Mesenchymal stem cell (in vitro differentiated cells and primary cell): ENCODE results near the gene GSPT1. TPM values are rescaled to one million over a fixed set of nuclear protein-coding genes. Genes with fewer than 3 reads are reported as not detected.
A peak's percentile ranks its signal among the peaks of the same experiment; 100 is the strongest.
"Not testable (repeated sequence)": the region's sequence is repeated elsewhere in the genome, so short reads cannot be mapped to it uniquely, and the experiment has no call there.

ENCODE experiments used
- DNase-seq: peaks from one replicate; pipeline ENCODE4 v3.0.0-alpha.2; 2013
- H2AFZ ChIP-seq: one replicate; pipeline ENCODE4 v1.6.1; 2013; ENCODE audit warnings: low read depth, mild to moderate bottlenecking, control low read depth, inconsistent platforms, low read length, moderate library complexity
- H2AK5ac ChIP-seq: 2 replicates; pipeline ENCODE4 v1.6.1; 2013; ENCODE audit warnings: low read length, moderate library complexity, mild to moderate bottlenecking, inconsistent platforms; ENCODE audit not compliant: severe bottlenecking
- H2BK120ac ChIP-seq: one replicate; pipeline ENCODE4 v1.6.1; 2013; ENCODE audit warnings: low read depth, mild to moderate bottlenecking, inconsistent platforms, low read length, moderate library complexity
- H2BK12ac ChIP-seq, 2 experiments: one replicate each; pipeline ENCODE4 v1.6.1; 2013; ENCODE audit warnings: inconsistent platforms in 2 of 2, low read length in 2 of 2, mild to moderate bottlenecking in 2 of 2, moderate library complexity in 2 of 2, control low read depth in 1 of 2
- H2BK15ac ChIP-seq: one replicate; pipeline ENCODE4 v1.6.1; 2013; ENCODE audit warnings: mild to moderate bottlenecking, low read depth, inconsistent platforms; ENCODE audit not compliant: poor library complexity, severe bottlenecking
- H2BK5ac ChIP-seq: 2 replicates; pipeline ENCODE4 v1.6.1; 2013; ENCODE audit warnings: low read depth, mild to moderate bottlenecking, low read length, control low read depth, inconsistent platforms; ENCODE audit not compliant: poor library complexity, severe bottlenecking
- H3K14ac ChIP-seq, 2 experiments: one replicate each; pipeline ENCODE4 v1.6.1; 2013; ENCODE audit warnings: inconsistent platforms in 2 of 2, low read length in 2 of 2, control low read depth in 1 of 2, mild to moderate bottlenecking in 1 of 2, moderate library complexity in 1 of 2
- H3K18ac ChIP-seq, 2 experiments: one replicate each; pipeline ENCODE4 v1.6.1; 2013; ENCODE audit warnings: inconsistent platforms in 2 of 2, low read length in 2 of 2, control low read depth in 1 of 2, low read depth in 1 of 2, mild to moderate bottlenecking in 1 of 2
- H3K23ac ChIP-seq, 2 experiments: one replicate each; pipeline ENCODE4 v1.6.1; 2013; ENCODE audit warnings: inconsistent platforms in 2 of 2, low read length in 2 of 2, mild to moderate bottlenecking in 2 of 2, moderate library complexity in 2 of 2, control low read depth in 1 of 2
- H3K27ac ChIP-seq: 2 replicates; pipeline ENCODE4 v1.5.1; 2013; ENCODE audit warnings: mild to moderate bottlenecking, moderate library complexity, low read length, control low read depth, inconsistent platforms; ENCODE audit not compliant: poor library complexity, severe bottlenecking
- H3K27me3 ChIP-seq, 2 experiments: 2 replicates each; pipeline versions ENCODE4 v1.6.1 to v1.7.0; 2013; ENCODE audit warnings: low read length in 2 of 2, mild to moderate bottlenecking in 2 of 2, moderate library complexity in 2 of 2, control low read depth in 1 of 2, inconsistent platforms in 1 of 2; ENCODE audit not compliant: control insufficient read depth in 1 of 2, insufficient read depth in 1 of 2
- H3K36me3 ChIP-seq, 2 experiments: 2 replicates each; pipeline versions ENCODE4 v1.6.1 to v1.7.0; 2013; ENCODE audit warnings: low read length in 2 of 2, control low read depth in 1 of 2, inconsistent platforms in 1 of 2, low read depth in 1 of 2, mild to moderate bottlenecking in 1 of 2; ENCODE audit not compliant: insufficient read depth in 2 of 2, control insufficient read depth in 1 of 2
- H3K4ac ChIP-seq, 2 experiments: one replicate each; pipeline ENCODE4 v1.6.1; 2013; ENCODE audit warnings: inconsistent platforms in 2 of 2, low read length in 2 of 2, mild to moderate bottlenecking in 2 of 2, moderate library complexity in 2 of 2, control low read depth in 1 of 2, low read depth in 1 of 2
- H3K4me1 ChIP-seq: 2 replicates; pipeline ENCODE4 v1.6.1; 2013; ENCODE audit warnings: low read depth, low read length, control low read depth; ENCODE audit not compliant: control insufficient read depth, insufficient read depth
- H3K4me2 ChIP-seq: 2 replicates; pipeline ENCODE4 v1.6.1; 2013; ENCODE audit warnings: low read length, mild to moderate bottlenecking, inconsistent platforms; ENCODE audit not compliant: poor library complexity, severe bottlenecking
- H3K4me3 ChIP-seq, 2 experiments: 2 replicates each; pipeline versions ENCODE4 v1.5.1 to v1.7.0; 2013; ENCODE audit warnings: low read length in 2 of 2, mild to moderate bottlenecking in 2 of 2, control low read depth in 1 of 2, low read depth in 1 of 2; ENCODE audit not compliant: insufficient read depth in 1 of 2
- H3K79me1 ChIP-seq: replicated peaks from 2 replicates; pipeline ENCODE4 v1.6.1; 2013; ENCODE audit warnings: mild to moderate bottlenecking, control low read depth, low read length, inconsistent platforms; ENCODE audit not compliant: poor library complexity, severe bottlenecking
- H3K9ac ChIP-seq: 2 replicates; pipeline ENCODE4 v1.7.0; 2013; ENCODE audit warnings: mild to moderate bottlenecking, low read length, moderate library complexity
- H3K9me3 ChIP-seq: 2 replicates; pipeline ENCODE4 v1.7.0; 2013; ENCODE audit warnings: mild to moderate bottlenecking, low read length; ENCODE audit not compliant: control insufficient read depth
- H4K8ac ChIP-seq: one replicate; pipeline ENCODE4 v1.6.1; 2013; ENCODE audit warnings: inconsistent platforms, mild to moderate bottlenecking, low read length, moderate library complexity
- H4K91ac ChIP-seq: one replicate; pipeline ENCODE4 v1.6.1; 2013; ENCODE audit warnings: mild to moderate bottlenecking, low read length, inconsistent platforms
- WGBS: methylation state at CpG from one replicate; pipeline ENCODE4 v1.1.7; 2013; ENCODE audit warnings: mixed read lengths; 5-methylcytosine and 5-hydroxymethylcytosine counted together
- polyA plus RNA-seq, 2 experiments: library from polyadenylated mRNA; stranded (reverse); fragments of 200-250 nt; gene quantifications; one replicate each; pipeline ENCODE4 v1.2.3, GENCODE V29; 2013

GSPT1 gene
- 94.6 TPM for polyA plus RNA-seq (2013, experiment 1 of 2)
- polyA plus RNA-seq (2013, experiment 2 of 2) = 92.6 TPM

GRCh38 chr16:11915644-11916523 lies at the start of gene GSPT1:
TSS of gene GSPT1 (minus strand) at chr16:11915956. CDS start at chr16:11915720, 236 bp downstream.
- Histone ChIP-seq H3K4me1 (peaks cover 1% of the 10 kb centered on the region), H2AFZ (peak within 1 kb of the TSS; percentile 92)
- WGBS = 2% methylated on average over 70 of the region's 84 CpGs

DNA sequence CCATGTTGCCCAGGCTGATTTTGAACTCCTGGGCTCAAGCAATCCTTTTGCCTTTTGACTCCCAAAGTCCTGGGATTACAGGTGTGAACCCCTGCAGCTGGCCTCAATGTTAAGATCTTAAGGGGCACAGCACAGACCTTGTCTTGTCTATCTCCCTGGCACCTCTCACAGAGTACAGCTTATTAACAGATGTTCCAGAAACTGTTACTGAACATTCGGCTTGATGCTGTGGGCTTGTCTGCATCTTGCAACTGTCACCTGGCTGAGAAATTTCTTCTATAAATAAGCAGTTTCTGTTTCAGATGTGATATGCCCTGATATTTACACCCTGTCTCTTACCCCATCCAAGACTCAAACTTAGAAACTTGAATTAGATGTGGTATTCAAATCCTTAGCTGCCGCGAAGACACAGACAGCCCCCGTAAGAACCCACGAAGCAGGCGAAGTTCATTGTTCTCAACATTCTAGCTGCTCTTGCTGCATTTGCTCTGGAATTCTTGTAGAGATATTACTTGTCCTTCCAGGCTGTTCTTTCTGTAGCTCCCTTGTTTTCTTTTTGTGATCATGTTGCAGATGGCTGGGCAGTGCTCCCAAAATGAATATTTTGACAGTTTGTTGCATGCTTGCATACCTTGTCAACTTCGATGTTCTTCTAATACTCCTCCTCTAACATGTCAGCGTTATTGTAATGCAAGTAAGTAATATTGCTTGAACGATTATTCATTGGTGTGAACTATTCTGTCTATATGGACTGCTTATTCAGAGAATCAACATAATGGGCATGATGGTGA lies 49.2 kb upstream of the GSPT1 start, which contains the start of gene TNFRSF17:
Gene TNFRSF17, plus strand, starts transcription at position 450 of the 791 bp plus-strand sequence. Its CDS starts 115 bp downstream, at position 565.
- Histone ChIP-seq H3K23ac (no peak within 1 kb of the TSS), H3K14ac (no peak within 1 kb of the TSS), H3K4me3 (no peak within 1 kb of the TSS), H3K27ac (no peak within 1 kb of the TSS), H3K27me3 (peaks cover 0 to 5% of the 10 kb centered on the region in 2 experiments), H2BK15ac (no peak within 1 kb of the TSS), H2AFZ (no peak within 1 kb of the TSS), H3K4me1 (no peaks in the 10 kb centered on the region), H3K9ac (no peak within 1 kb of the TSS), H3K4ac (no peak within 1 kb of the TSS), H2AK5ac (no peak within 1 kb of the TSS), H3K79me1 (no peaks in the 10 kb centered on the region), H2BK5ac (no peak within 1 kb of the TSS), H4K8ac (no peak within 1 kb of the TSS), H4K91ac (no peak within 1 kb of the TSS), H3K9me3 (no peaks in the 10 kb centered on the region), H3K4me2 (no peak within 1 kb of the TSS), H3K36me3 (no peaks in the 10 kb centered on the region), H2BK12ac (no peak within 1 kb of the TSS), H3K18ac (no peak within 1 kb of the TSS), H2BK120ac (no peak within 1 kb of the TSS)
- no peak for DNase-seq
- WGBS = 85% methylated on average over 9 of the region's 9 CpGs

More at GRCh38 chr16:11915644-11916523, at the start of gene GSPT1:
- Histone ChIP-seq H3K27ac (peak within 1 kb of the TSS; percentile 82), H3K4ac (peak within 1 kb of the TSS; percentile 51 to 98), H3K9me3 (no peaks in the 10 kb centered on the region), H2BK5ac (peak within 1 kb of the TSS; percentile 89), H4K8ac (peak within 1 kb of the TSS; percentile 85), H3K27me3 (peaks cover 0 to 8% of the 10 kb centered on the region in 2 experiments), H4K91ac (peak within 1 kb of the TSS; percentile 93), H3K23ac (peak within 1 kb of the TSS; percentile 79 to 92), H3K36me3 (no peaks in the 10 kb centered on the region), H2BK15ac (peak within 1 kb of the TSS; percentile 80), H3K4me3 (peak within 1 kb of the TSS; percentile 93 to 99), H3K4me2 (peak within 1 kb of the TSS; percentile 87), H2AK5ac (peak within 1 kb of the TSS; percentile 52), H2BK12ac (peak within 1 kb of the TSS in 1 of 2 experiments; percentile 60), H2BK120ac (peak within 1 kb of the TSS; percentile 79), H3K18ac (peak within 1 kb of the TSS; percentile 95 to 100), H3K14ac (peak within 1 kb of the TSS in 1 of 2 experiments; percentile 96), H3K79me1 (no peaks in the 10 kb centered on the region), H3K9ac (peak within 1 kb of the TSS; percentile 94)
- DNase-seq = peak; percentile 99

- H3K36me3 ChIP-seq = no peaks in the 10 kb centered on the region
- peaks cover 3% of the 10 kb centered on the region for H3K4me1 ChIP-seq
- H3K27me3 ChIP-seq = peaks cover 0 to 5% of the 10 kb centered on the region in 2 experiments
- DNase-seq = no peak
- no peaks in the 10 kb centered on the region for H3K9me3 ChIP-seq
- no peak overlapping the region for H3K4me3 ChIP-seq
- H2BK120ac ChIP-seq = no peak overlapping the region
- H3K4ac ChIP-seq = no peak overlapping the region
- H4K8ac ChIP-seq = no peak overlapping the region
- no peak overlapping the region for H3K4me2 ChIP-seq
- H4K91ac ChIP-seq = no peak overlapping the region
- no peak overlapping the region for H2BK15ac ChIP-seq
- no peaks in the 10 kb centered on the region for H3K79me1 ChIP-seq
- no peak overlapping the region for H2BK12ac ChIP-seq
- 92% methylated on average over 5 of the region's 6 CpGs for WGBS
- H3K23ac ChIP-seq = no peak overlapping the region
- no peak overlapping the region for H3K14ac ChIP-seq
- H2AFZ ChIP-seq = no peak overlapping the region
- H2BK5ac ChIP-seq = no peak overlapping the region
- H3K9ac ChIP-seq = no peak overlapping the region
- H3K27ac ChIP-seq = no peak overlapping the region
- no peak overlapping the region for H3K18ac ChIP-seq
- no peak overlapping the region for H2AK5ac ChIP-seq
These were observed 48.0 kb upstream of the GSPT1 start for GRCh38 chr16:11963706-11964105.

DNA sequence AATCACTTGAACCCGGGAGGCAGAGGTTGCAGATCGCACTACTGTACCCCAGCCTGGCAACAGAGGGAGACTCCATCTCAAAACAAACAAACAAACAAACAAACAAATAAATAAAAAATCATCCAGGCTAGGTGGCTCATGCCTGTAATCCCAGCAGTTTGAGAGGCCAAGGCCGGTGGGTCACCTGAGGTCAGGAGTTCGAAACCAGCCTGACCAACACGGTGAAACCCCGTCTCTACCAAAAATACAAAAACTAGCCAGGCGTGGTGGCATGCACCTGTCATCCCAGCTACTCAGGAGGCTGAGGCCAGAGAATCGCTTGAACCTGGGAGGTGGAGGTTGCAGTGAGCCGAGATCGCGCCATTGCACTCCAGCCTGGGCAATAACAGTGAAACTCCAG lies 47.2 kb upstream of the GSPT1 start:
- not testable (repeated sequence) for H3K4me2 ChIP-seq, H3K27me3 ChIP-seq, H3K4me1 ChIP-seq, H4K91ac ChIP-seq, H4K8ac ChIP-seq, DNase-seq, H2BK5ac ChIP-seq, H3K9me3 ChIP-seq, H3K27ac ChIP-seq, H3K9ac ChIP-seq, H2BK120ac ChIP-seq, H3K18ac ChIP-seq, H3K4me3 ChIP-seq, H3K4ac ChIP-seq, H2AK5ac ChIP-seq, H3K79me1 ChIP-seq, H3K14ac ChIP-seq, H3K23ac ChIP-seq, H2AFZ ChIP-seq, H2BK15ac ChIP-seq, H2BK12ac ChIP-seq, H3K36me3 ChIP-seq
- WGBS = 92% methylated on average over 10 of the region's 11 CpGs
